D721Med (cell line): ENCODE results near the gene RIMBP2.

ENCODE experiments used
- DNase-seq: peaks from one replicate; pipeline ENCODE4 v3.0.0; 2011; ENCODE audit warnings: low spot score; ENCODE audit not compliant: insufficient read length
- FAIRE-seq: peaks from 2 replicates; lab custom pipeline; 2011; peaks lifted over from hg19 to GRCh38; lab: Jason Lieb, UNC
- CTCF ChIP-seq: IDR thresholded peaks from 2 replicates; pipeline ENCODE4 v1.5.1; 2012; ENCODE audit warnings: mild to moderate bottlenecking, control low read depth; ENCODE audit not compliant: insufficient read depth; ENCODE audit errors: missing control alignments

Gene RIMBP2

GRCh38 chr12:130715998-130716968 lies at the start of gene RIMBP2:
Gene RIMBP2, minus strand, starts transcription at chr12:130716299. Its CDS starts 237,286 bp downstream, at chr12:130479013.
- no peak for DNase-seq
- no peak for TF ChIP-seq CTCF
- no peak for FAIRE-seq

DNA sequence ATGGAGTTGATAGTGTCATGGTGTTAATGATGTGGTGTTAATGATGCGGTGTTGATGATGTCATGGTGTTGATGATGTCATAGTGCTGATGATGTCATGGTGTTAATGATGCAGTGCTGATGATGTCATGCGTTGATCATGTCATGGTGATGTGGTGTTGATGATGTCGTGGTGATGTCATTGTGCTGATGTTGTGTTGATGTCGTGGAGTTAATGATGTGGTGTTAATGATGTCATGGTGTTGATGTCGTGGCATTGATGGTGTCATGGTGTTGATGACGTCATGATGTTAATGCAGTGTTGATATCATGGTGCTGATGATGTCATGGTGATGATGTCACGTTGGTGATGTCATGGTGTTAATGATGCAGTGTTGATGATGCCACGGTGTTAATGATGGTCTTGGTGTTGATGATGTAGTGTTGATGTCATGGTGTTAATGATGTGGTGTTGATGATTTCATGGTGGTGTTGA lies 49.1 kb upstream of the RIMBP2 start:
- no peak for DNase-seq
- no peak for FAIRE-seq
- no peak for TF ChIP-seq CTCF

DNA sequence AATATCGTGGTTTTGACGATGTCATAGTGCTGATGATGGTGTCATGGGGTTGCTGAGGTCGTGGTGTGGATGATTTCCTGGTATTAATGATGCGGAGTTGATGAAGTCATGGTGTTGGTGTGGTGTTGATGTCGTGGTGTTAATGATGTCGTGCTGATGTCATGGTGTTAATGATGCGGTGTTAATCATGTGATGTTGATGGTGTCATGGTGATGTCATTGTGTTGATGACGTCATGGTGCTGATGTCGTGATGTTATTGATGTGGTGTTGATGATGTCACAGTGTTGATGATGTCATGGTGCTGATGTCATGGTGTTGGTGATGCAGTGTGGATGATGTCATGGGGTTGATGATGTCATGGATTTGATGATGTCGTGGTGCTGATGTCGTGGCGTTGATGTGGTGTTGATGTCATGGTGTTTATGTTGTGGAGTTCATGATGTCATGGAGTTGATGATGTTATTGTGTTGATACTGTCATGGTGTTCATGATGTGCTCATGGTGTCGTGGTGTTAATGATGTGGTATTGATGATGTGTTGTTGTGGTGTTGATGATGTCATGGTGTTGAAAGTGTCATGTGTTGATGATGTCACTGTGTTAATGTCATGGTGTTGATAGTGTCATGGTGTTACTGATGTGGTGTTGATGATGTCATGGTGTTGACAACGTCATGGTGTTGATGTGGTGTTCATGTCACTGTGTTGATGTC lies 48.5 kb upstream of the RIMBP2 start:
- DNase-seq: no peak
- TF ChIP-seq CTCF: no peak
- peak; percentile 88 for FAIRE-seq

- no peak for DNase-seq
- TF ChIP-seq CTCF: no peak
- no peak for FAIRE-seq
Measured at GRCh38 chr12:130764073-130764472, 48.0 kb upstream of the RIMBP2 start.

DNA sequence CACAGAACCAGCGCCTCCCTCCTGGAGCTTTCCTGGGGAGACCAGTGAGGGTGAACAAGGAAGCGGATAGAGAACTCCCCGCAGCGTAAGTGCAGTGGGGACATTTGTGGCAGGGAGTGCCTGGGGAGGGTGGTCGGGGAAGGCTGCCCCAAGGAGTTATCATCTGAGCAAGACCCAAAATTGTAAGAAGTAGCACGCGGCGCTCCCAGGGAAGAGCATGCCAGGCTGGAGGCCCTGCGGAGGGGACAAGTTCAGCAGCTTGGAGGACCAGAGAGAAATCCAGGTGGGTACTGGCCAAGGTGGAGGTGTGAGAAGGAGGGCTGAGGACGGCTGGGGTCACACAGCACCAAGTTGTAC lies 46.2 kb upstream of the RIMBP2 start:
- TF ChIP-seq CTCF: no peak
- DNase-seq (no peak), FAIRE-seq (no peak)

- DNase-seq: peak; percentile 70
- peak; percentile 46 for TF ChIP-seq CTCF
- FAIRE-seq: no peak
Measured at GRCh38 chr12:130761537-130762318, 45.6 kb upstream of the RIMBP2 start.
